Breast epithelium (tissue), 3 donors: ENCODE data around the gene BPTF.

ENCODE experiments used
- CTCF ChIP-seq, 3 donors: fragments of 450-650 bp; IDR thresholded peaks; one replicate each; pipeline ENCODE4 v1.5.1; 2016 to 2017; ENCODE audit warnings: antibody characterized with exemption in 3 of 3, mild to moderate bottlenecking in 3 of 3, moderate library complexity in 3 of 3
- POLR2A ChIP-seq: fragments of 450-650 bp; IDR thresholded peaks from one replicate; pipeline ENCODE4 v1.6.1; 2016; ENCODE audit warnings: antibody characterized with exemption, mild to moderate bottlenecking, moderate library complexity
- POLR2AphosphoS5 ChIP-seq, 3 donors: sonication (generic); formaldehyde crosslinking; IDR thresholded peaks; one replicate each; pipeline ENCODE4 v1.6.1; 2017; ENCODE audit warnings: antibody characterized with exemption in 3 of 3

- TF ChIP-seq CTCF (IDR thresholded peaks at IDR 0.05) (no peak), POLR2A (no peak), POLR2AphosphoS5 (IDR thresholded peaks at IDR 0.05) (no peak)
Measured at GRCh38 chr17:67818110-67819002, 6.9 kb upstream of the BPTF start.
